Activated CD4-positive, alpha-beta T cell treated with anti-CD3 and anti-CD28 coated beads, Interleukin-2, Interleukin-6, amounts not matched to agents 100 ng/mL and 50 ng/mL, durations not matched to agents 16 hours and 8 hours (primary cell): ENCODE measurements around the gene RAB18.
"Not testable (repeated sequence)": the region's sequence is repeated elsewhere in the genome, so short reads cannot be mapped to it uniquely, and the experiment has no call there.

ENCODE experiments used
- DNase-seq: peaks from one replicate; pipeline ENCODE4 v3.0.0-alpha.2; 2020

RAB18 gene

GRCh38 chr10:27550823-27551222 lies 46.7 kb downstream of the RAB18 start:
- no peak for DNase-seq

- DNase-seq = peak; percentile 50
Measured at GRCh38 chr10:27558612-27559020, 54.5 kb downstream of the RAB18 start.

- no peak for DNase-seq
Measured at GRCh38 chr10:27561334-27561733, 57.2 kb downstream of the RAB18 start.

- DNase-seq = no peak
Measured at GRCh38 chr10:27564398-27564797, 60.3 kb downstream of the RAB18 start.

- DNase-seq = no peak
Measured at GRCh38 chr10:27564880-27565279, 60.8 kb downstream of the RAB18 start.

- DNase-seq = no peak
Measured at GRCh38 chr10:27568196-27569175, 64.4 kb downstream of the RAB18 start.

GRCh38 chr10:27569946-27570345 lies 65.8 kb downstream of the RAB18 start:
- no peak for DNase-seq

GRCh38 chr10:27577038-27577437 lies 72.9 kb downstream of the RAB18 start:
- DNase-seq = not testable (repeated sequence)

GRCh38 chr10:27578316-27578715 lies 74.2 kb downstream of the RAB18 start:
- no peak for DNase-seq

GRCh38 chr10:27581225-27581624 lies 77.1 kb downstream of the RAB18 start:
- DNase-seq = no peak

GRCh38 chr10:27584302-27584701 lies 80.2 kb downstream of the RAB18 start:
- DNase-seq = no peak
